Ishikawa (cell line): Measurements from ENCODE around the gene ASIC3.
A peak's percentile ranks its signal among the peaks of the same experiment; 100 is the strongest.

ENCODE experiments used
- CEBPB ChIP-seq: IDR thresholded peaks from 2 replicates; pipeline ENCODE4 v1.6.1; 2012
- CREB1 ChIP-seq: IDR thresholded peaks from 2 replicates; pipeline ENCODE4 v1.6.1; 2012; ENCODE audit warnings: low read depth
- EGR1 ChIP-seq: IDR thresholded peaks from 2 replicates; pipeline ENCODE4 v1.6.1; 2012
- EP300 ChIP-seq: IDR thresholded peaks from 2 replicates; pipeline ENCODE4 v1.6.1; 2012; ENCODE audit warnings: borderline replicate concordance
- FOXM1 ChIP-seq: IDR thresholded peaks from 2 replicates; pipeline ENCODE4 v1.6.1; 2012; ENCODE audit warnings: low read depth, borderline replicate concordance
- NFIC ChIP-seq: IDR thresholded peaks from 2 replicates; pipeline ENCODE4 v1.6.1; 2012
- RAD21 ChIP-seq: IDR thresholded peaks from 2 replicates; pipeline ENCODE4 v1.6.1; 2012; ENCODE audit warnings: low read depth
- REST ChIP-seq: IDR thresholded peaks from 2 replicates; pipeline ENCODE4 v1.6.1; 2012; ENCODE audit warnings: low read depth, mild to moderate bottlenecking
- TAF1 ChIP-seq: IDR thresholded peaks from 2 replicates; pipeline ENCODE4 v1.6.1; 2012; ENCODE audit warnings: low read depth, mild to moderate bottlenecking
- TCF12 ChIP-seq: IDR thresholded peaks from 2 replicates; pipeline ENCODE4 v1.6.1; 2012; ENCODE audit warnings: low read depth
- TEAD4 ChIP-seq: IDR thresholded peaks from 2 replicates; pipeline ENCODE4 v1.6.1; 2012
- USF1 ChIP-seq: IDR thresholded peaks from 2 replicates; pipeline ENCODE4 v1.6.1; 2012
- YY1 ChIP-seq: IDR thresholded peaks from 2 replicates; pipeline ENCODE4 v1.6.1; 2012; ENCODE audit warnings: low read depth
- ZBTB7A ChIP-seq: IDR thresholded peaks from 2 replicates; pipeline ENCODE4 v1.6.1; 2012; ENCODE audit warnings: low read depth
- TF ChIP-seq, protein P1 (sequence below): IDR thresholded peaks from 2 replicates; pipeline ENCODE4 v1.6.1; 2012

ASIC3 gene

DNA sequence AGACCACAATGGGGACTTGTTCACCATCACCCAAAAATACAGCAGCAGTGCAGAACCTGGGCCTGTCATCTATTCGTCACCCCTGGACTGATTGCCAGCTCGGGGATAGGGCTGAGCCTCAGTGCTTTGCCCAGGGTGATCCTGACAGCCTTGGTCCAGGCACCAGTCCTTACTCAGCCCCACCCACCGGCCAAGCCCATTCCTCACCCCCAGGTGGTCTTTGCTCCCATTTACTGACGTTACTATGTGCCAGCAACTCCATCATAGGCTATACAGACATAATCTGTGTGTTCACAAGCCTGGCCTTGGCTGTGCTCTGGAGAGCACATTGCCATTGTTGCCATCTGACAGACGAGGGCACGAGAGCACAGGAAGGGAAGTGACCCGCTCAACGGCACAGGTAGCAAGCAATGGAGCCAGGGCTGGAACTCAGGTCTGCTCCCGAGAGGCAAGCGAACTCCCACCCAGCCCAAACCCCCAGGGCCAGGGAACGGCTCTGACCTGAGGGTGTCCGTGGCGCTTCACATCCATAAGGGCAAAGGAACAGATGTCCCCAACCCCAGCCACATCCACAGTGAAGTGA lies 30.9 kb upstream of the ASIC3 start:
- TF ChIP-seq FOXM1 (no peak), YY1 (no peak), EP300 (no peak), TAF1 (no peak), TCF12 (no peak)

- TF ChIP-seq RAD21 (peak; percentile 59), REST (no peak), CEBPB (no peak), CREB1 (no peak), EGR1 (no peak), ZBTB7A (0 out of 2 replicates have a peak, but pooled peaks have one; percentile 53), TCF12 (no peak), NFIC (no peak)
- TF ChIP-seq, protein P1, sequence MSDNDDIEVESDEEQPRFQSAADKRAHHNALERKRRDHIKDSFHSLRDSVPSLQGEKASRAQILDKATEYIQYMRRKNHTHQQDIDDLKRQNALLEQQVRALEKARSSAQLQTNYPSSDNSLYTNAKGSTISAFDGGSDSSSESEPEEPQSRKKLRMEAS, result no peak
Measured at GRCh38 chr7:151017953-151018420, 30.3 kb upstream of the ASIC3 start.

GRCh38 chr7:151018421-151019129 lies 29.8 kb upstream of the ASIC3 start:
- TF ChIP-seq CREB1, result no peak
- peak; percentile 51; the same call in 1 of the 2 replicates for TF ChIP-seq YY1
- TF ChIP-seq ZBTB7A, result peak; percentile 64
- peak; percentile 29; the same call in 1 of the 2 replicates for TF ChIP-seq EGR1
- no peak for TF ChIP-seq EP300
- TF ChIP-seq TAF1, result no peak
- peak; percentile 94 for TF ChIP-seq NFIC
- no peak for TF ChIP-seq FOXM1
- TF ChIP-seq TCF12, result peak; percentile 76; the same call in 1 of the 2 replicates
- peak; percentile 69 for TF ChIP-seq TEAD4
- no peak for TF ChIP-seq RAD21
- no peak for TF ChIP-seq REST
- no peak for TF ChIP-seq CEBPB
- TF ChIP-seq, protein P1, result peak; percentile 99
- peak; percentile 64; the same call in 1 of the 2 replicates for TF ChIP-seq USF1

- TF ChIP-seq, protein P1, result no peak
- TF ChIP-seq CEBPB (no peak), REST (peak; percentile 47), CREB1 (no peak), TEAD4 (no peak), EP300 (no peak), YY1 (0 out of 2 replicates have a peak, but pooled peaks have one; percentile 8), RAD21 (no peak), TCF12 (no peak), TAF1 (no peak), ZBTB7A (peak; percentile 4; the same call in 1 of the 2 replicates), FOXM1 (no peak)
Measured at GRCh38 chr7:151019130-151019447, 29.2 kb upstream of the ASIC3 start.

- TF ChIP-seq FOXM1, result no peak
- no peak for TF ChIP-seq REST
- TF ChIP-seq TAF1, result no peak
- no peak for TF ChIP-seq EP300
- TF ChIP-seq TEAD4, result no peak
- no peak for TF ChIP-seq RAD21
- no peak for TF ChIP-seq TCF12
- TF ChIP-seq USF1, result no peak
- TF ChIP-seq YY1, result no peak
- no peak for TF ChIP-seq EGR1
- TF ChIP-seq, protein P1, result no peak
- TF ChIP-seq NFIC, result no peak
- TF ChIP-seq CEBPB, result no peak
- TF ChIP-seq ZBTB7A, result no peak
- no peak for TF ChIP-seq CREB1
Measured at GRCh38 chr7:151020231-151020630, 28.1 kb upstream of the ASIC3 start.
